PFSK-1 (cell line): ENCODE data around the gene FGF11.

Experiments
- POLR2AphosphoS5 ChIP-seq: IDR thresholded peaks from 2 replicates; pipeline ENCODE4 v1.6.1; 2012; ENCODE audit warnings: low read depth, mild to moderate bottlenecking, control low read depth, low read length, moderate library complexity
- REST ChIP-seq, 2 experiments: IDR thresholded peaks; 2 replicates each; pipeline versions ENCODE4 v1.6.1 to v1.8.0; 2011 to 2012; ENCODE audit warnings: low read depth in 2 of 2, low read length in 2 of 2, control low read depth in 1 of 2, inconsistent platforms in 1 of 2, mild to moderate bottlenecking in 1 of 2, moderate library complexity in 1 of 2; ENCODE audit not compliant: insufficient read depth in 1 of 2
- SIN3A ChIP-seq: IDR thresholded peaks from 2 replicates; pipeline ENCODE4 v1.6.1; 2012; ENCODE audit warnings: mild to moderate bottlenecking, low read length, moderate library complexity, borderline replicate concordance; ENCODE audit not compliant: insufficient read depth
- TAF1 ChIP-seq: IDR thresholded peaks from 2 replicates; pipeline ENCODE4 v1.6.1; 2012; ENCODE audit warnings: low read length, control low read depth, borderline replicate concordance; ENCODE audit not compliant: insufficient read depth

DNA sequence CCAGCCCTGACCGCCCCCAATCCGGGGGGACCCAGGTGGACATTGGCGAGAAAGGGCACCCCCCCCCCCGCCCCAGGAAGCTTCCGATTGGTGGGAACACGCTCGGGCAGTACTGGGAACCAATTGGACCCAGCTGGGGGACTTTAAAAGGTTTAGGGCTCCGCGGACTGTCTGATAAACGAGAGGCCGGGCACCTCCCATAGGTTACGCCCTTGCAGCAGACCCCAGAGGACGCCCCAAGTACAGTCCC is 35.7 kb upstream of the FGF11 start:
- TF ChIP-seq REST (IDR thresholded peaks at IDR 0.05; ENCODE audit: insufficient read depth in 1 of 2, low read depth in 2 of 2, low read length in 2 of 2) (no peak), POLR2AphosphoS5 (no peak), SIN3A (no peak), TAF1 (no peak)
